GM23338 (cell line): ENCODE results near the gene KPNA6. TPM values are rescaled to one million over a fixed set of nuclear protein-coding genes. Genes with fewer than 3 reads are reported as not detected.
A peak's percentile ranks its signal among the peaks of the same experiment; 100 is the strongest.

Experiments
- ATAC-seq: fragments of 200-7000 bp; cut with Tn5 transposase; 3 replicates; pipeline ENCODE4 v1.9.1; 2020
- DNase-seq: peaks from one replicate; pipeline ENCODE4 v3.0.0-alpha.2; 2015; ENCODE audit warnings: low spot score
- H2AFZ ChIP-seq: fragments of 200-600 bp; sonication (generic); 2 replicates; pipeline ENCODE4 v1.8.0; 2016; ENCODE audit warnings: antibody characterized with exemption, mild to moderate bottlenecking, moderate library complexity
- H3F3A ChIP-seq: fragments of 200-600 bp; sonication (generic); replicated peaks from 2 replicates; pipeline ENCODE4 v1.8.0; 2017; ENCODE audit warnings: antibody characterized with exemption, mixed run types, low read depth
- H3K27ac ChIP-seq: fragments of 200-600 bp; sonication (generic); 2 replicates; pipeline ENCODE4 v1.6.1; 2016; ENCODE audit warnings: low read depth
- H3K27me3 ChIP-seq: fragments of 200-600 bp; sonication (generic); 2 replicates; pipeline ENCODE4 v1.8.0; 2016; ENCODE audit warnings: mild to moderate bottlenecking, mixed run types, moderate library complexity; ENCODE audit not compliant: insufficient read depth
- H3K36me3 ChIP-seq: fragments of 200-600 bp; sonication (generic); 2 replicates; pipeline ENCODE4 v1.8.0; 2016; ENCODE audit warnings: mild to moderate bottlenecking; ENCODE audit not compliant: insufficient read depth
- H3K4me1 ChIP-seq: fragments of 200-600 bp; sonication (generic); 2 replicates; pipeline ENCODE4 v1.8.0; 2016; ENCODE audit warnings: mild to moderate bottlenecking, moderate library complexity; ENCODE audit not compliant: insufficient read depth
- H3K4me2 ChIP-seq: fragments of 200-600 bp; sonication (generic); 2 replicates; pipeline ENCODE4 v1.7.1; 2017; ENCODE audit warnings: mixed run types
- H3K4me3 ChIP-seq: fragments of 200-600 bp; sonication (generic); 2 replicates; pipeline ENCODE4 v1.6.1; 2016; ENCODE audit warnings: mixed run types
- H3K79me2 ChIP-seq: fragments of 200-600 bp; sonication (generic); replicated peaks from 2 replicates; pipeline ENCODE4 v1.8.0; 2017; ENCODE audit warnings: mild to moderate bottlenecking; ENCODE audit not compliant: insufficient read depth
- H3K9me2 ChIP-seq: fragments of 200-600 bp; sonication (generic); 2 replicates; pipeline ENCODE4 v1.8.0; 2017; ENCODE audit not compliant: insufficient read depth
- H4K20me1 ChIP-seq: fragments of 200-600 bp; sonication (generic); replicated peaks from 2 replicates; pipeline ENCODE4 v1.8.0; 2017; ENCODE audit warnings: mild to moderate bottlenecking; ENCODE audit not compliant: insufficient read depth
- H3K27ac Mint-ChIP-seq: 2 replicates; pipeline ENCODE4 v1.8.0; 2020; ENCODE audit warnings: inconsistent platforms, mild to moderate bottlenecking, moderate library complexity, mixed read lengths
- H3K27me3 Mint-ChIP-seq: 3 replicates; pipeline ENCODE4 v1.8.0; 2022; ENCODE audit warnings: low read depth, mild to moderate bottlenecking, moderate library complexity, mixed read lengths, inconsistent platforms; ENCODE audit not compliant: insufficient read depth, poor library complexity
- H3K36me3 Mint-ChIP-seq: 3 replicates; pipeline ENCODE4 v1.8.0; 2021; ENCODE audit warnings: low read depth, mild to moderate bottlenecking, inconsistent platforms, moderate library complexity, mixed read lengths
- H3K4me1 Mint-ChIP-seq: 3 replicates; pipeline ENCODE4 v1.8.0; 2020; ENCODE audit warnings: mild to moderate bottlenecking, inconsistent platforms, mixed read lengths
- H3K4me3 Mint-ChIP-seq: 3 replicates; pipeline ENCODE4 v1.8.0; 2021; ENCODE audit warnings: moderate library complexity, mild to moderate bottlenecking, inconsistent platforms, mixed read lengths
- H3K9me3 Mint-ChIP-seq: 3 replicates; pipeline ENCODE4 v1.8.0; 2020; ENCODE audit warnings: moderate library complexity, mild to moderate bottlenecking, inconsistent platforms, mixed read lengths
- CREB1 ChIP-seq: fragments of 250-450 bp; sonication (Bioruptor Pico); IDR thresholded peaks from 2 replicates; pipeline ENCODE4 v1.5.0; 2020; ENCODE audit warnings: low read depth, mild to moderate bottlenecking, moderate library complexity
- CTCF ChIP-seq, 2 experiments: fragments of 200-600 bp in 1 of 2; sonication (generic) in 1 of 2; conservative IDR thresholded peaks; 2 replicates each; pipeline versions ENCODE4 v1.5.1 to v1.6.1; 2016 to 2017; ENCODE audit warnings: antibody characterized with exemption in 2 of 2, low read depth in 2 of 2, mild to moderate bottlenecking in 2 of 2, moderate library complexity in 1 of 2
- ETS1 ChIP-seq: IDR thresholded peaks from 2 replicates; pipeline ENCODE4 v1.6.1; 2016; ENCODE audit warnings: antibody characterized with exemption
- EZH2 ChIP-seq: fragments of 200-600 bp; sonication (generic); IDR thresholded peaks from one replicate; pipeline ENCODE4 v1.8.0; 2017; ENCODE audit warnings: antibody characterized with exemption, mild to moderate bottlenecking, low read depth; ENCODE audit not compliant: unreplicated experiment
- EZH2phosphoT487 ChIP-seq: fragments of 200-600 bp; sonication (generic); IDR thresholded peaks from one replicate; pipeline ENCODE4 v1.8.1; 2018; ENCODE audit warnings: antibody characterized with exemption; ENCODE audit not compliant: unreplicated experiment
- JUNB ChIP-seq: IDR thresholded peaks from one replicate; pipeline ENCODE4 v1.6.1; 2016; ENCODE audit warnings: antibody characterized with exemption; ENCODE audit not compliant: unreplicated experiment
- NANOG ChIP-seq: IDR thresholded peaks from 2 replicates; pipeline ENCODE4 v1.6.1; 2016; ENCODE audit warnings: antibody characterized with exemption, borderline replicate concordance
- POLR2AphosphoS5 ChIP-seq: IDR thresholded peaks from 2 replicates; pipeline ENCODE4 v1.6.1; 2016; ENCODE audit warnings: antibody characterized with exemption, low read depth
- REST ChIP-seq: IDR thresholded peaks from one replicate; pipeline ENCODE4 v1.6.1; 2018; ENCODE audit warnings: antibody characterized with exemption; ENCODE audit not compliant: unreplicated experiment
- STAT1 ChIP-seq: IDR thresholded peaks from one replicate; pipeline ENCODE4 v1.6.1; 2016; ENCODE audit warnings: antibody characterized with exemption; ENCODE audit not compliant: unreplicated experiment
- ZNF114 ChIP-seq: fragments of 250-450 bp; sonication (Bioruptor Pico); IDR thresholded peaks from 2 replicates; pipeline ENCODE4 v1.5.0; 2020; ENCODE audit warnings: mild to moderate bottlenecking, moderate library complexity
- ZNF331 ChIP-seq: fragments of 250-450 bp; sonication (Bioruptor Pico); IDR thresholded peaks from 2 replicates; pipeline ENCODE4 v1.5.0; 2020; ENCODE audit warnings: low read depth, mild to moderate bottlenecking, moderate library complexity
- polyA plus RNA-seq: library from polyadenylated mRNA; unstranded; fragments of >200 nt; fragmentation: Nextera tagmentation; extraction: Ambion mirVana; gene quantifications from 2 replicates; pipeline ENCODE4 v1.2.1, GENCODE V29; 2016
- total RNA-seq: library from RNA; depleted of rRNA; stranded (reverse); fragments of >200 nt; shearing (Covaris generic); gene quantifications from 2 replicates; pipeline ENCODE4 v1.2.3, GENCODE V29; 2014
- TF ChIP-seq, protein P1 (sequence below): fragments of 250-450 bp; sonication (Bioruptor Pico); IDR thresholded peaks from 2 replicates; pipeline ENCODE4 v1.5.0; 2020; ENCODE audit warnings: mild to moderate bottlenecking, moderate library complexity

KPNA6 gene
- total and polyA plus RNA-seq, 2 experiments from 2014 or later, result 28.6 to 72.2 TPM

GRCh38 chr1:32182060-32182459 is 74.2 kb downstream of the KPNA6 start:
- no peaks in the 10 kb centered on the region for H3K9me3 Mint-ChIP-seq
- Histone ChIP-seq H3K4me3 (no peak overlapping the region), H3K27me3 (no peaks in the 10 kb centered on the region), H2AFZ (no peak overlapping the region), H3K4me2 (no peak overlapping the region), H3K79me2 (peaks cover 63% of the 10 kb centered on the region), H3K27ac (no peak overlapping the region; the same call in 1 of the 2 replicates), H3K36me3 (peaks cover 30% of the 10 kb centered on the region), H3F3A (peaks cover 29% of the 10 kb centered on the region), H3K9me2 (no peaks in the 10 kb centered on the region), H4K20me1 (peaks cover 31% of the 10 kb centered on the region), H3K4me1 (peaks cover 30% of the 10 kb centered on the region)
- peaks cover 63% of the 10 kb centered on the region for H3K36me3 Mint-ChIP-seq
- no peak for ATAC-seq
- H3K4me1 Mint-ChIP-seq, result peaks cover 46% of the 10 kb centered on the region
- peaks cover 14% of the 10 kb centered on the region for H3K27me3 Mint-ChIP-seq
- no peak for DNase-seq
- TF ChIP-seq EZH2 (no peak), ZNF331 (CRISPR knock-in tag) (no peak), STAT1 (no peak), EZH2phosphoT487 (no peak), NANOG (no peak), CREB1 (no peak), POLR2AphosphoS5 (no peak), REST (no peak), JUNB (no peak), ZNF114 (CRISPR knock-in tag) (no peak), CTCF (conservative IDR thresholded peaks at IDR 0.05; ENCODE audit: low read depth in 2 of 2) (no peak), ETS1 (no peak)
- TF ChIP-seq, protein P1, sequence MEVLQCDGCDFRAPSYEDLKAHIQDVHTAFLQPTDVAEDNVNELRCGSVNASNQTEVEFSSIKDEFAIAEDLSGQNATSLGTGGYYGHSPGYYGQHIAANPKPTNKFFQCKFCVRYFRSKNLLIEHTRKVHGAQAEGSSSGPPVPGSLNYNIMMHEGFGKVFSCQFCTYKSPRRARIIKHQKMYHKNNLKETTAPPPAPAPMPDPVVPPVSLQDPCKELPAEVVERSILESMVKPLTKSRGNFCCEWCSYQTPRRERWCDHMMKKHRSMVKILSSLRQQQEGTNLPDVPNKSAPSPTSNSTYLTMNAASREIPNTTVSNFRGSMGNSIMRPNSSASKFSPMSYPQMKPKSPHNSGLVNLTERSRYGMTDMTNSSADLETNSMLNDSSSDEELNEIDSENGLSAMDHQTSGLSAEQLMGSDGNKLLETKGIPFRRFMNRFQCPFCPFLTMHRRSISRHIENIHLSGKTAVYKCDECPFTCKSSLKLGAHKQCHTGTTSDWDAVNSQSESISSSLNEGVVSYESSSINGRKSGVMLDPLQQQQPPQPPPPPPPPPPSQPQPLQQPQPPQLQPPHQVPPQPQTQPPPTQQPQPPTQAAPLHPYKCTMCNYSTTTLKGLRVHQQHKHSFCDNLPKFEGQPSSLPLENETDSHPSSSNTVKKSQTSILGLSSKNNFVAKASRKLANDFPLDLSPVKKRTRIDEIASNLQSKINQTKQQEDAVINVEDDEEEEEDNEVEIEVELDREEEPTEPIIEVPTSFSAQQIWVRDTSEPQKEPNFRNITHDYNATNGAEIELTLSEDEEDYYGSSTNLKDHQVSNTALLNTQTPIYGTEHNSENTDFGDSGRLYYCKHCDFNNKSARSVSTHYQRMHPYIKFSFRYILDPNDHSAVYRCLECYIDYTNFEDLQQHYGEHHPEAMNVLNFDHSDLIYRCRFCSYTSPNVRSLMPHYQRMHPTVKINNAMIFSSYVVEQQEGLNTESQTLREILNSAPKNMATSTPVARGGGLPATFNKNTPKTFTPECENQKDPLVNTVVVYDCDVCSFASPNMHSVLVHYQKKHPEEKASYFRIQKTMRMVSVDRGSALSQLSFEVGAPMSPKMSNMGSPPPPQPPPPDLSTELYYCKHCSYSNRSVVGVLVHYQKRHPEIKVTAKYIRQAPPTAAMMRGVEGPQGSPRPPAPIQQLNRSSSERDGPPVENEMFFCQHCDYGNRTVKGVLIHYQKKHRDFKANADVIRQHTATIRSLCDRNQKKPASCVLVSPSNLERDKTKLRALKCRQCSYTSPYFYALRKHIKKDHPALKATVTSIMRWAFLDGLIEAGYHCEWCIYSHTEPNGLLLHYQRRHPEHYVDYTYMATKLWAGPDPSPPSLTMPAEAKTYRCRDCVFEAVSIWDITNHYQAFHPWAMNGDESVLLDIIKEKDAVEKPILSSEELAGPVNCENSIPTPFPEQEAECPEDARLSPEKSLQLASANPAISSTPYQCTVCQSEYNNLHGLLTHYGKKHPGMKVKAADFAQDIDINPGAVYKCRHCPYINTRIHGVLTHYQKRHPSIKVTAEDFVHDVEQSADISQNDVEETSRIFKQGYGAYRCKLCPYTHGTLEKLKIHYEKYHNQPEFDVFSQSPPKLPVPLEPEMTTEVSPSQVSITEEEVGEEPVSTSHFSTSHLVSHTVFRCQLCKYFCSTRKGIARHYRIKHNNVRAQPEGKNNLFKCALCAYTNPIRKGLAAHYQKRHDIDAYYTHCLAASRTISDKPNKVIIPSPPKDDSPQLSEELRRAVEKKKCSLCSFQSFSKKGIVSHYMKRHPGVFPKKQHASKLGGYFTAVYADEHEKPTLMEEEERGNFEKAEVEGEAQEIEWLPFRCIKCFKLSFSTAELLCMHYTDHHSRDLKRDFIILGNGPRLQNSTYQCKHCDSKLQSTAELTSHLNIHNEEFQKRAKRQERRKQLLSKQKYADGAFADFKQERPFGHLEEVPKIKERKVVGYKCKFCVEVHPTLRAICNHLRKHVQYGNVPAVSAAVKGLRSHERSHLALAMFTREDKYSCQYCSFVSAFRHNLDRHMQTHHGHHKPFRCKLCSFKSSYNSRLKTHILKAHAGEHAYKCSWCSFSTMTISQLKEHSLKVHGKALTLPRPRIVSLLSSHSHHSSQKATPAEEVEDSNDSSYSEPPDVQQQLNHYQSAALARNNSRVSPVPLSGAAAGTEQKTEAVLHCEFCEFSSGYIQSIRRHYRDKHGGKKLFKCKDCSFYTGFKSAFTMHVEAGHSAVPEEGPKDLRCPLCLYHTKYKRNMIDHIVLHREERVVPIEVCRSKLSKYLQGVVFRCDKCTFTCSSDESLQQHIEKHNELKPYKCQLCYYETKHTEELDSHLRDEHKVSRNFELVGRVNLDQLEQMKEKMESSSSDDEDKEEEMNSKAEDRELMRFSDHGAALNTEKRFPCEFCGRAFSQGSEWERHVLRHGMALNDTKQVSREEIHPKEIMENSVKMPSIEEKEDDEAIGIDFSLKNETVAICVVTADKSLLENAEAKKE (CRISPR knock-in tag), result no peak
- H3K4me3 Mint-ChIP-seq, result peak overlapping the region; percentile 36; the same call in 2 of the 3 replicates
- no peak overlapping the region for H3K27ac Mint-ChIP-seq
